ENCODE results near the gene CARMIL1. TPM values are rescaled to one million over a fixed set of nuclear protein-coding genes. Genes with fewer than 3 reads are reported as not detected.

CARMIL1 gene
- total RNA-seq, 1 donor from 2014 or later = 11.8 TPM

DNA sequence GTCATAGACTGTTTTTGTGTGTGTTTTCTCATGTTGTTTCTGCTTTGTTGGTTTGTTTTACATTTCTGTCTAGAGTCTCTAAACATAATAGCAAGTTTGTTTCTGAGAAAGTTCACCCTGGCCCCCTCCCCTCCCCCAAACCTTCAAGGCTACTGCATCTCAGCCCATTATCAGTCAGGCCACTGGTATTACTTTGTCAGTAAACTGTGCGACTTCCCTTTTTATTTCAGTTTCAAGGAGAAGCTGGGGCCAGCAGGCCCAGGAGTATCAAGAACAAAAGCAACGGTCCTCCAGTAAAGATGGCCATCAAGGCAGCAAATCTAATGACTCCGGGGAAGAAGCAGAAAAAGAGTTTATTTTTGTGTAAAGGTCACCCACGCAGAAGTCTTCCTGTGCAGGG is 340.0 kb downstream of the CARMIL1 start:
- no peak for DNase-seq (ENCODE audit: extremely low spot score, unreplicated experiment)
- Mint-ChIP-seq H3K27ac (no peak overlapping the region), H3K9me3 (no peaks in the 10 kb centered on the region), H3K4me1 (ENCODE audit: unreplicated experiment) (no peaks in the 10 kb centered on the region), H3K4me3 (no peak overlapping the region), H3K27me3 (no peaks in the 10 kb centered on the region), H3K36me3 (no peaks in the 10 kb centered on the region)
- TF ChIP-seq, protein P1, sequence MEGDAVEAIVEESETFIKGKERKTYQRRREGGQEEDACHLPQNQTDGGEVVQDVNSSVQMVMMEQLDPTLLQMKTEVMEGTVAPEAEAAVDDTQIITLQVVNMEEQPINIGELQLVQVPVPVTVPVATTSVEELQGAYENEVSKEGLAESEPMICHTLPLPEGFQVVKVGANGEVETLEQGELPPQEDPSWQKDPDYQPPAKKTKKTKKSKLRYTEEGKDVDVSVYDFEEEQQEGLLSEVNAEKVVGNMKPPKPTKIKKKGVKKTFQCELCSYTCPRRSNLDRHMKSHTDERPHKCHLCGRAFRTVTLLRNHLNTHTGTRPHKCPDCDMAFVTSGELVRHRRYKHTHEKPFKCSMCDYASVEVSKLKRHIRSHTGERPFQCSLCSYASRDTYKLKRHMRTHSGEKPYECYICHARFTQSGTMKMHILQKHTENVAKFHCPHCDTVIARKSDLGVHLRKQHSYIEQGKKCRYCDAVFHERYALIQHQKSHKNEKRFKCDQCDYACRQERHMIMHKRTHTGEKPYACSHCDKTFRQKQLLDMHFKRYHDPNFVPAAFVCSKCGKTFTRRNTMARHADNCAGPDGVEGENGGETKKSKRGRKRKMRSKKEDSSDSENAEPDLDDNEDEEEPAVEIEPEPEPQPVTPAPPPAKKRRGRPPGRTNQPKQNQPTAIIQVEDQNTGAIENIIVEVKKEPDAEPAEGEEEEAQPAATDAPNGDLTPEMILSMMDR (conservative IDR thresholded peaks at IDR 0.05) = no peak

DNA sequence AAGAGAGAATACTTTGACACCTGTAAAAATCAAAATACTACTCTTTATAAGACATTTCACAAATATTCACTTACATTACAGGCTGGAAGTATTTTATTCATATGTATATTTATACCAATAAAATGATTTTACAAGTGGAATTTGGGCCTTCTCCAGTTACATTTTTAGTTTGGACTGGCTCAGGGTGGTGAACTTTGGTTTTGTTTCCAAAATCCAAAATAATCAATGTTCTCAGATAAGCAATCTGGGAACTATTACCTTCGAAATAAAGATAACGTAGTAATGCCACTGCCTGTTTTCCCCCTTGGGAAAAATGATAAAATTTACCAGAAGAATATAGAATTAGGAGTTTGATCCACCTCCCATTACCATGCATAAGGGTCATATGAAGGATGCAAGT is 341.2 kb downstream of the CARMIL1 start:
- no peaks in the 10 kb centered on the region for H3K9me3 Mint-ChIP-seq
- H3K36me3 Mint-ChIP-seq = no peaks in the 10 kb centered on the region
- no peak overlapping the region for H3K27ac Mint-ChIP-seq
- TF ChIP-seq, protein P1 (conservative IDR thresholded peaks at IDR 0.05) = no peak
- no peak for DNase-seq (ENCODE audit: extremely low spot score, unreplicated experiment)
- H3K4me1 Mint-ChIP-seq (ENCODE audit: unreplicated experiment) = no peaks in the 10 kb centered on the region
- H3K27me3 Mint-ChIP-seq = no peaks in the 10 kb centered on the region
- no peak overlapping the region for H3K4me3 Mint-ChIP-seq

DNA sequence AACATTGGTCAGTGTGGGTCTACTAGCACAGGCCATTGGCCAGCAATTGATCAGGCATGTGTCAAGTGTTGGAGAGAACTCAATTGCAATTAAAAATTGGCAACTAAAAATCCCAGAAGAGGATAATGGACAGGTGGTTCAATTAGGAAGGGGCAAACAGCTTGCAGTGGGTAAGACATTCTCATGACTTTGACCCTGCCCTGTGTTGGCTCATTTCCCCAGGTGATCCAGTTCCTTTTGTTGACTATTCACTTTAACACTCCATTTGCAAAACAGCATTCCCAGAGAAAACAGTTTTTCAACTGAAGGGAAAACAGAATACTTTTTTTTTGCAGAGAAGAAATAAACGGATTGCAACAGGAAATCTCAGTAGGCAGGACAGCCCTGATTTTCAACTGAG is 343.9 kb downstream of the CARMIL1 start:
- Mint-ChIP-seq H3K36me3 (no peaks in the 10 kb centered on the region), H3K4me3 (no peak overlapping the region), H3K9me3 (no peaks in the 10 kb centered on the region), H3K27ac (no peak overlapping the region), H3K4me1 (ENCODE audit: unreplicated experiment) (no peaks in the 10 kb centered on the region), H3K27me3 (peaks cover 4% of the 10 kb centered on the region)
- DNase-seq (ENCODE audit: extremely low spot score, unreplicated experiment) = no peak
- TF ChIP-seq, protein P1 (conservative IDR thresholded peaks at IDR 0.05) = no peak

DNA sequence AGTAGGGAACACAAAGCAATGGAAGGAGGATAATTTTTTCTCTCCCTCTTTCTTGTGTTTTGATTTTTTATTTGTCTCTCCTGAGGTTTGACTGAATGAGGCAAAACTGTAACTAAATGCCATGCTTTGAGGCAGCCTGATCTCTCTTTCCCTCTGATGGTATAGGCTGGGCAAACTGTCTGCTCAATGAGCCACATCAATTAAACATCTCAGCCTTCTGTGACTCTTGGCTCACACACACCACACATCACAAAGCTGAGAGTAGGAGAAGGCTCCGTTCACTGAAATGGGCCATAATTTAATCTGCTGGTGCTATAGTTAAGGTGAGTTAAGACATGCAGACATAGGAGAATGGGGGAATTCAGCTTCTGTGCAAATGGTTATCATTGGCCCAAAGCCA is 344.7 kb downstream of the CARMIL1 start:
- H3K27me3 Mint-ChIP-seq = peaks cover 4% of the 10 kb centered on the region
- no peak for DNase-seq (ENCODE audit: extremely low spot score, unreplicated experiment)
- H3K9me3 Mint-ChIP-seq = no peaks in the 10 kb centered on the region
- H3K27ac Mint-ChIP-seq = no peak overlapping the region
- H3K4me3 Mint-ChIP-seq = no peak overlapping the region
- TF ChIP-seq, protein P1 (conservative IDR thresholded peaks at IDR 0.05) = no peak
- H3K4me1 Mint-ChIP-seq (ENCODE audit: unreplicated experiment) = no peaks in the 10 kb centered on the region
- H3K36me3 Mint-ChIP-seq = no peaks in the 10 kb centered on the region

DNA sequence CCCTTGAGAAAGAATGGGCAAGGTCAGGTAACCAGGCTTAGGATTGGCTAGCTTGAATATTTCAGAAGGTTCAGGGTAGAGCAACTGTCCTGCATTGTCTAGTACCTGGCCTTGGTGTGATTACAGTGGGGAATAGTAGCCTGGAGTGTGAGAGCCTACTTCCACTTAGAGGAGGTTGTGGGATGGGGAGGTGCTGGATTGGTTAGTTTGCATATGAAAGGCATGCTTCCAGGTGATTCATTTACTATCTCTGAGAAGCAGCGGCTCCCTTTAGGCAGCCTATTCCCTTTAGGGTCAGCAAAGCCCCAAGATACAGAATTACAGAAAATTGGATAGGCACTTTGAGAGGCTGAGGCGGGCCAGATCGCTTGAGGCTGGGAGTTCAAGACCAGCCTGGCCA is 347.8 kb downstream of the CARMIL1 start:
- Mint-ChIP-seq H3K4me3 (no peak overlapping the region), H3K4me1 (ENCODE audit: unreplicated experiment) (no peaks in the 10 kb centered on the region), H3K27me3 (peaks cover 13% of the 10 kb centered on the region), H3K27ac (no peak overlapping the region), H3K36me3 (no peaks in the 10 kb centered on the region), H3K9me3 (no peaks in the 10 kb centered on the region)
- DNase-seq (ENCODE audit: extremely low spot score, unreplicated experiment) = no peak
- TF ChIP-seq, protein P1 (conservative IDR thresholded peaks at IDR 0.05) = no peak

Measured in type B pancreatic cell (in vitro differentiated cells).